Measurements from ENCODE around the gene OCA2. TPM values are rescaled to one million over a fixed set of nuclear protein-coding genes. Genes with fewer than 3 reads are reported as not detected.
A peak's percentile ranks its signal among the peaks of the same experiment; 100 is the strongest.

OCA2 gene
- total RNA-seq, 1 donor from 2014 or later = 0.25 TPM

DNA sequence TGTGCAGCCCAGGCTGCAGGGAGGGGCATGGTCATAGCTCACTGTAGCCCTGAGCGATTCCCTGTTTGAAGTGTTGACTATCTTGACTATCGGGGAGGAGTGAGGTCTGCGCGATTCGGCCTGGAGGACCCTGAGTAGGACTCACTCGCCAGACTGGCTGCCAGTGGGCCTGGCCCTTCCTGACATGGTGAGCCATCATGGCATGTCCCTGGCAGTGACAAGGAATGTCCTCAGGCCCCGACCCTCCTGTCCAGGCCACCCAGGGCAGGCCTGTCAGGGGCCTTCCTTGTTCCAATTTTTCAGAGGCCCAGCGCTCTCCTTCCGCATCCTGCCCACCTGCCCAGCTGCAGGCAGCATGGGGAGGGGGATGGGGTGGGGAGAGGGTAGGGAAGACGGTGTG, 5.2 kb upstream of the OCA2 start:
- H3K4me1 ChIP-seq = peaks cover 21% of the 10 kb centered on the region
- no peak overlapping the region for H3K27ac ChIP-seq
- intact Hi-C loops (cut with DNase I) = no loop called here
- no peaks in the 10 kb centered on the region for H3K27me3 ChIP-seq
- H3K4me3 ChIP-seq = no peak overlapping the region
- no peaks in the 10 kb centered on the region for H3K9me3 ChIP-seq
- TF ChIP-seq POLR2AphosphoS5 (IDR thresholded peaks at IDR 0.05; ENCODE audit: insufficient read depth in 1 of 2, low read depth in 1 of 2) (no peak), POLR2A (IDR thresholded peaks at IDR 0.05) (no peak)
- TF ChIP-seq, protein P1, sequence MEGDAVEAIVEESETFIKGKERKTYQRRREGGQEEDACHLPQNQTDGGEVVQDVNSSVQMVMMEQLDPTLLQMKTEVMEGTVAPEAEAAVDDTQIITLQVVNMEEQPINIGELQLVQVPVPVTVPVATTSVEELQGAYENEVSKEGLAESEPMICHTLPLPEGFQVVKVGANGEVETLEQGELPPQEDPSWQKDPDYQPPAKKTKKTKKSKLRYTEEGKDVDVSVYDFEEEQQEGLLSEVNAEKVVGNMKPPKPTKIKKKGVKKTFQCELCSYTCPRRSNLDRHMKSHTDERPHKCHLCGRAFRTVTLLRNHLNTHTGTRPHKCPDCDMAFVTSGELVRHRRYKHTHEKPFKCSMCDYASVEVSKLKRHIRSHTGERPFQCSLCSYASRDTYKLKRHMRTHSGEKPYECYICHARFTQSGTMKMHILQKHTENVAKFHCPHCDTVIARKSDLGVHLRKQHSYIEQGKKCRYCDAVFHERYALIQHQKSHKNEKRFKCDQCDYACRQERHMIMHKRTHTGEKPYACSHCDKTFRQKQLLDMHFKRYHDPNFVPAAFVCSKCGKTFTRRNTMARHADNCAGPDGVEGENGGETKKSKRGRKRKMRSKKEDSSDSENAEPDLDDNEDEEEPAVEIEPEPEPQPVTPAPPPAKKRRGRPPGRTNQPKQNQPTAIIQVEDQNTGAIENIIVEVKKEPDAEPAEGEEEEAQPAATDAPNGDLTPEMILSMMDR (IDR thresholded peaks at IDR 0.05) = no peak
- DNase-seq (ENCODE audit: extremely low spot score in 2 of 2) = no peak
- H3K36me3 ChIP-seq = no peaks in the 10 kb centered on the region

DNA sequence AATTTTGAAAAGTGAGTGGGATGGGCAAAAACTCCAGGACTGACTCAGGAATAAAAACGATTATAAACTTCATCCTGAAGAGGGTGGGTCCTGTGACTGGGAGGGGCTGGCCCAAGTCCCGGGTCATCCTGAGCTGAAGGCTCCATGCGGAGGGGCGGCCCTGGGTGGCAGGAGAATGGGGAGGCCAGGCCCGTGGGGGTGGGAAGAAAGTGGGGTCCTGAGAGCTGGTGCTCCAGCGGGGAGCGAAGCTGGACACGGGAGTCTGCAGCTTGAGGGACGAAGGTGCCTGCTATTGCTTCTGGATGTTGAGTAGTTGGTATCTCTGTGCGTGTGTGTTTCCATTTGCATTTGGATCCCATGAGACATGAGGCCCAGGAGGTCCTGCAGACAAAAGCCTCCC, 4.7 kb upstream of the OCA2 start:
- Histone ChIP-seq H3K4me3 (no peak overlapping the region), H3K4me1 (peaks cover 26% of the 10 kb centered on the region), H3K9me3 (no peaks in the 10 kb centered on the region), H3K36me3 (no peaks in the 10 kb centered on the region), H3K27me3 (no peaks in the 10 kb centered on the region), H3K27ac (no peak overlapping the region)
- TF ChIP-seq POLR2A (IDR thresholded peaks at IDR 0.05) = no peak
- no peak for TF ChIP-seq POLR2AphosphoS5 (IDR thresholded peaks at IDR 0.05; ENCODE audit: insufficient read depth in 1 of 2, low read depth in 1 of 2)
- TF ChIP-seq, protein P1 (IDR thresholded peaks at IDR 0.05) = no peak
- DNase-seq (ENCODE audit: extremely low spot score in 2 of 2) = no peak
- intact Hi-C loops (cut with DNase I) = no loop called here

DNA sequence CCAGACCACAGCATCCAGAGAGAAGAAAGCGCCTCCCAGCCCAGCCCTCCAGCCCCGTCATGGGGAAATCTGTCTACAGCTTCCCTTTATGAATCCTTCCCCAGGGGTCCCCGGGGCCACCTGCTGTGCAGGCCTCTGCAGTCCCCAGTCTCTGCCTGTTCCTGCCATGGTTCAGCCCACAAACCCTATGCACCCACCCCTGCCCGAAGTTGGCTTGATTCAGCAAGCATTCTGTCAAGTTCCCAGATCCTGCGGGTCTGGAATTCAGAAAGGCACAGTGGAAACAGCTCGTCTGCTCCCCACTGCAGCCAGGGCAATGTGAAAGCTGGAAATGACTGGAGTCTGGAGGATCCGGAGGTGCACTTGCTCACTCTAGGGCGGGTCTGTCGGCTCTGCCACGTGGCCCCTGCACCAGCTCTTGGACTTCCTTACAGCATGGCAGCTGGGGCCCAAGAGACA, 2.9 kb upstream of the OCA2 start:
- Histone ChIP-seq H3K27me3 (no peaks in the 10 kb centered on the region), H3K4me1 (peaks cover 29% of the 10 kb centered on the region), H3K36me3 (no peaks in the 10 kb centered on the region), H3K27ac (no peak overlapping the region), H3K4me3 (no peak overlapping the region), H3K9me3 (no peaks in the 10 kb centered on the region)
- DNase-seq (ENCODE audit: extremely low spot score in 2 of 2) = no peak
- TF ChIP-seq, protein P1 (IDR thresholded peaks at IDR 0.05) = no peak
- no peak for TF ChIP-seq POLR2AphosphoS5 (IDR thresholded peaks at IDR 0.05; ENCODE audit: insufficient read depth in 1 of 2, low read depth in 1 of 2)
- TF ChIP-seq POLR2A (IDR thresholded peaks at IDR 0.05) = no peak
- intact Hi-C loops (cut with DNase I) = no loop called here

DNA sequence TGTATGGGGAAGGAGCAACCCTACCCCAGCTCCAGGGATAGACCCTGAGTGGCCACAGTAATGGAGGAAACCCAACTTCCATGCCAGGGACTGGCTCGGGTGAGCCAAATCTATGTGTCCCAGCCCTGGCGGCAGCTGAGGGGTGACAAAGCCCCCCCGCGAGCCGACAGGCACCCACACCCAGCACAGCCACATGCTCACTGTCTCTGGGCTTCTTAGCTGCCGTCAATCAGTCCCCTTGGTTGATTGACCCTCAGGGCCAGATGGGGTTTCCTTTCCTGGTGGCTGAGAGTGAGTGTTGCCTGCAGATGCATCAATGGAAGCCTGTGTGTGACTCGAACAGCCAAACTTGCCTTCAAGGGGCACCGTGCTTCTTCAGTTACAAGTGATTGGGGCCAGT, 2.1 kb upstream of the OCA2 start:
- intact Hi-C loops (cut with DNase I) = no loop called here
- no peaks in the 10 kb centered on the region for H3K36me3 ChIP-seq
- no peak overlapping the region for H3K4me3 ChIP-seq
- TF ChIP-seq, protein P1 (IDR thresholded peaks at IDR 0.05) = no peak
- TF ChIP-seq POLR2A (IDR thresholded peaks at IDR 0.05) (no peak), POLR2AphosphoS5 (IDR thresholded peaks at IDR 0.05; ENCODE audit: insufficient read depth in 1 of 2, low read depth in 1 of 2) (no peak)
- no peak overlapping the region for H3K27ac ChIP-seq
- no peak for DNase-seq (ENCODE audit: extremely low spot score in 2 of 2)
- no peaks in the 10 kb centered on the region for H3K9me3 ChIP-seq
- H3K4me1 ChIP-seq = peaks cover 28% of the 10 kb centered on the region
- H3K27me3 ChIP-seq = no peaks in the 10 kb centered on the region

DNA sequence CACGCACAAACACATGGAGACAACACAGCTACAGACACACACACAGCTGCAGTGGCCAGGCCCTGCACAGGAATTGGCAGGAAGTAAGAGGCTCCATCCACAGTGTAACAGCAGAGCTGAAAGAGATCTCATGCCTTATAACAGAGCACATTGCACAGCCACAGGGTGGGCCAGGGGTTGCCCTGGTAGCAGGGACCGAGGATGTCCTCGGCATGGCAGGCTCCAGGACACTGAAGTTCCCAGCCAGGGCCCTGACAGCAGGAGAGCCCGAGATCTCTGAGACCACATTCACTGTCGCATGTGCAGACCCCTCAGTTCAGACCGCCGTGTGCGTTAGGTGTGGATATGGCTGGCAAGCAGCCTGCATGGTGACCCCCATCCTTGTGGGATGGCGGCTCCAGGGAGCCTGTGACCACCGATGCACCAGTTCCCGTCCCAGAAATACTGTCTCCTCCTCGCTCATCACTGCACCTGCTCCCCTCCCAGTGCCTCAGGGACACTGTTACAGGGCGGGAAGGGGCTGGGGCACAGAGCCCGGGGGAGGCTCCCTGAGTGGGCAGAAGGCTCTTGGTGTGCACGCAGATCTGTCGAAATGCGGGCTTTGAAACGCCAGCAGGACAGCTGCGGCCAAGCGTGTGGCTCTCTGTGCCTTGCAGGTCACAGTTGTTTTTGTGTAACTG, 1.5 kb upstream of the OCA2 start:
- no peak overlapping the region for H3K4me3 ChIP-seq
- intact Hi-C loops (cut with DNase I) = no loop called here
- peaks cover 32% of the 10 kb centered on the region for H3K4me1 ChIP-seq
- no peaks in the 10 kb centered on the region for H3K27me3 ChIP-seq
- peak in 1 of 2 donors; percentile 65 for DNase-seq (ENCODE audit: extremely low spot score in 2 of 2)
- no peak for TF ChIP-seq POLR2A (IDR thresholded peaks at IDR 0.05)
- TF ChIP-seq POLR2AphosphoS5 (IDR thresholded peaks at IDR 0.05; ENCODE audit: insufficient read depth in 1 of 2, low read depth in 1 of 2) = no peak
- TF ChIP-seq, protein P1 (IDR thresholded peaks at IDR 0.05) = no peak
- H3K36me3 ChIP-seq = no peaks in the 10 kb centered on the region
- H3K27ac ChIP-seq = no peak overlapping the region
- H3K9me3 ChIP-seq = no peaks in the 10 kb centered on the region

All from vagina (tissue), 2 donors.